ENCODE measurements around the gene SHROOM2.
"Not testable (repeated sequence)": the region's sequence is repeated elsewhere in the genome, so short reads cannot be mapped to it uniquely, and the experiment has no call there.

SHROOM2 gene

GRCh38 chrX:9765072-9765736 lies 21.0 kb upstream of the SHROOM2 start:
- no peak overlapping the region for H3K9ac ChIP-seq (ENCODE audit: low read depth, low read length)
- H3K4me1 ChIP-seq (ENCODE audit: control insufficient read depth, insufficient read depth, low read length): no peaks in the 10 kb centered on the region
- no peaks in the 10 kb centered on the region for H3K9me3 ChIP-seq (replicated peaks; ENCODE audit: low read length)
- H3K36me3 ChIP-seq (ENCODE audit: insufficient read depth, low read length): no peaks in the 10 kb centered on the region
- no peak overlapping the region for H3K4me2 ChIP-seq (ENCODE audit: low read length)
- no peak overlapping the region for H3K4me3 ChIP-seq (ENCODE audit: low read length)
- H3K27me3 ChIP-seq (ENCODE audit: control insufficient read depth, insufficient read depth, low read length): peaks cover 6% of the 10 kb centered on the region

- no peaks in the 10 kb centered on the region for H3K9me3 ChIP-seq (replicated peaks; ENCODE audit: low read length)
- no peak within 1 kb of the TSS for H3K4me2 ChIP-seq (ENCODE audit: low read length)
- no peaks in the 10 kb centered on the region for H3K4me1 ChIP-seq (ENCODE audit: control insufficient read depth, insufficient read depth, low read length)
- no peaks in the 10 kb centered on the region for H3K36me3 ChIP-seq (ENCODE audit: insufficient read depth, low read length)
- no peak within 1 kb of the TSS for H3K4me3 ChIP-seq (ENCODE audit: low read length)
- no peak within 1 kb of the TSS for H3K9ac ChIP-seq (ENCODE audit: low read depth, low read length)
- H3K27me3 ChIP-seq (ENCODE audit: control insufficient read depth, insufficient read depth, low read length): peaks cover 6% of the 10 kb centered on the region
Observed at GRCh38 chrX:9765737-9766097, 20.5 kb upstream of the SHROOM2 start, which contains the start of gene GPR143. Gene GPR143 (minus strand): TSS chrX:9765847. CDS start chrX:9765817, 30 bp downstream.

GRCh38 chrX:9767375-9767774 lies 18.9 kb upstream of the SHROOM2 start:
- no peak overlapping the region for H3K4me2 ChIP-seq (ENCODE audit: low read length)
- no peaks in the 10 kb centered on the region for H3K36me3 ChIP-seq (ENCODE audit: insufficient read depth, low read length)
- no peaks in the 10 kb centered on the region for H3K9me3 ChIP-seq (replicated peaks; ENCODE audit: low read length)
- H3K9ac ChIP-seq (ENCODE audit: low read depth, low read length): no peak overlapping the region
- peaks cover 6% of the 10 kb centered on the region for H3K27me3 ChIP-seq (ENCODE audit: control insufficient read depth, insufficient read depth, low read length)
- H3K4me1 ChIP-seq (ENCODE audit: control insufficient read depth, insufficient read depth, low read length): no peaks in the 10 kb centered on the region
- H3K4me3 ChIP-seq (ENCODE audit: low read length): no peak overlapping the region

GRCh38 chrX:9768321-9768839 lies 17.8 kb upstream of the SHROOM2 start:
- not testable (repeated sequence) for H3K36me3 ChIP-seq (ENCODE audit: insufficient read depth, low read length); H3K27me3 ChIP-seq (ENCODE audit: control insufficient read depth, insufficient read depth, low read length); H3K4me2 ChIP-seq (ENCODE audit: low read length); H3K9ac ChIP-seq (ENCODE audit: low read depth, low read length); H3K9me3 ChIP-seq (replicated peaks; ENCODE audit: low read length); H3K4me1 ChIP-seq (ENCODE audit: control insufficient read depth, insufficient read depth, low read length); H3K4me3 ChIP-seq (ENCODE audit: low read length)

- Histone ChIP-seq H3K4me3 (ENCODE audit: low read length) (no peak overlapping the region), H3K4me1 (ENCODE audit: control insufficient read depth, insufficient read depth, low read length) (no peaks in the 10 kb centered on the region), H3K27me3 (ENCODE audit: control insufficient read depth, insufficient read depth, low read length) (peaks cover 3% of the 10 kb centered on the region), H3K36me3 (ENCODE audit: insufficient read depth, low read length) (no peaks in the 10 kb centered on the region), H3K4me2 (ENCODE audit: low read length) (no peak overlapping the region), H3K9ac (ENCODE audit: low read depth, low read length) (no peak overlapping the region), H3K9me3 (replicated peaks; ENCODE audit: low read length) (no peaks in the 10 kb centered on the region)
Observed at GRCh38 chrX:9770319-9770718, 15.9 kb upstream of the SHROOM2 start.

GRCh38 chrX:9772943-9773342 lies 13.3 kb upstream of the SHROOM2 start:
- Histone ChIP-seq H3K9me3 (replicated peaks; ENCODE audit: low read length) (no peaks in the 10 kb centered on the region), H3K36me3 (ENCODE audit: insufficient read depth, low read length) (no peaks in the 10 kb centered on the region), H3K9ac (ENCODE audit: low read depth, low read length) (no peak overlapping the region), H3K4me2 (ENCODE audit: low read length) (no peak overlapping the region), H3K27me3 (ENCODE audit: control insufficient read depth, insufficient read depth, low read length) (no peaks in the 10 kb centered on the region), H3K4me3 (ENCODE audit: low read length) (no peak overlapping the region), H3K4me1 (ENCODE audit: control insufficient read depth, insufficient read depth, low read length) (no peaks in the 10 kb centered on the region)

GRCh38 chrX:9775930-9776329 lies 10.3 kb upstream of the SHROOM2 start:
- H3K4me3 ChIP-seq (ENCODE audit: low read length): no peak overlapping the region
- H3K9me3 ChIP-seq (replicated peaks; ENCODE audit: low read length): no peaks in the 10 kb centered on the region
- no peaks in the 10 kb centered on the region for H3K36me3 ChIP-seq (ENCODE audit: insufficient read depth, low read length)
- no peak overlapping the region for H3K4me2 ChIP-seq (ENCODE audit: low read length)
- no peaks in the 10 kb centered on the region for H3K27me3 ChIP-seq (ENCODE audit: control insufficient read depth, insufficient read depth, low read length)
- no peaks in the 10 kb centered on the region for H3K4me1 ChIP-seq (ENCODE audit: control insufficient read depth, insufficient read depth, low read length)
- no peak overlapping the region for H3K9ac ChIP-seq (ENCODE audit: low read depth, low read length)

GRCh38 chrX:9781941-9782340 lies 4.3 kb upstream of the SHROOM2 start:
- Histone ChIP-seq H3K4me3 (ENCODE audit: low read length) (no peak overlapping the region), H3K4me2 (ENCODE audit: low read length) (no peak overlapping the region), H3K27me3 (ENCODE audit: control insufficient read depth, insufficient read depth, low read length) (peaks cover 13% of the 10 kb centered on the region), H3K9me3 (replicated peaks; ENCODE audit: low read length) (peaks cover 5% of the 10 kb centered on the region), H3K36me3 (ENCODE audit: insufficient read depth, low read length) (no peaks in the 10 kb centered on the region), H3K4me1 (ENCODE audit: control insufficient read depth, insufficient read depth, low read length) (no peaks in the 10 kb centered on the region), H3K9ac (ENCODE audit: low read depth, low read length) (no peak overlapping the region)

GRCh38 chrX:9784332-9784731 lies 1.9 kb upstream of the SHROOM2 start:
- Histone ChIP-seq H3K27me3 (ENCODE audit: control insufficient read depth, insufficient read depth, low read length) (peaks cover 31% of the 10 kb centered on the region), H3K4me3 (ENCODE audit: low read length) (no peak overlapping the region), H3K9me3 (replicated peaks; ENCODE audit: low read length) (peaks cover 5% of the 10 kb centered on the region), H3K9ac (ENCODE audit: low read depth, low read length) (no peak overlapping the region), H3K4me2 (ENCODE audit: low read length) (no peak overlapping the region), H3K36me3 (ENCODE audit: insufficient read depth, low read length) (no peaks in the 10 kb centered on the region), H3K4me1 (ENCODE audit: control insufficient read depth, insufficient read depth, low read length) (no peaks in the 10 kb centered on the region)

GRCh38 chrX:9785254-9785943 lies 830 bp upstream of the SHROOM2 start:
- Histone ChIP-seq H3K4me1 (ENCODE audit: control insufficient read depth, insufficient read depth, low read length) (no peaks in the 10 kb centered on the region), H3K36me3 (ENCODE audit: insufficient read depth, low read length) (no peaks in the 10 kb centered on the region), H3K9me3 (replicated peaks; ENCODE audit: low read length) (peaks cover 5% of the 10 kb centered on the region), H3K4me3 (ENCODE audit: low read length) (no peak overlapping the region), H3K4me2 (ENCODE audit: low read length) (peak overlapping the region; percentile 11), H3K9ac (ENCODE audit: low read depth, low read length) (no peak overlapping the region), H3K27me3 (ENCODE audit: control insufficient read depth, insufficient read depth, low read length) (peaks cover 31% of the 10 kb centered on the region)

GRCh38 chrX:9786798-9787635 lies 788 bp downstream of the SHROOM2 start:
- peak overlapping the region; percentile 51 for H3K4me3 ChIP-seq (ENCODE audit: low read length)
- H3K4me1 ChIP-seq (ENCODE audit: control insufficient read depth, insufficient read depth, low read length): no peaks in the 10 kb centered on the region
- peaks cover 5% of the 10 kb centered on the region for H3K9me3 ChIP-seq (replicated peaks; ENCODE audit: low read length)
- H3K27me3 ChIP-seq (ENCODE audit: control insufficient read depth, insufficient read depth, low read length): peaks cover 31% of the 10 kb centered on the region
- no peaks in the 10 kb centered on the region for H3K36me3 ChIP-seq (ENCODE audit: insufficient read depth, low read length)
- H3K4me2 ChIP-seq (ENCODE audit: low read length): peak overlapping the region; percentile 66
- no peak overlapping the region for H3K9ac ChIP-seq (ENCODE audit: low read depth, low read length)

Measured in skeletal muscle satellite cell (primary cell).